Measurements from ENCODE around the gene ADAM10. TPM values are rescaled to one million over a fixed set of nuclear protein-coding genes. Genes with fewer than 3 reads are reported as not detected.
A peak's percentile ranks its signal among the peaks of the same experiment; 100 is the strongest.

Gene ADAM10
- total RNA-seq, 2 donors from 2014 or later = 78.8 to 92.8 TPM

- Mint-ChIP-seq H3K9me3 (peaks cover 7 to 20% of the 10 kb centered on the region in 2 donors), H3K27ac (no peak overlapping the region), H3K36me3 (no peaks in the 10 kb centered on the region)
- no peak for ATAC-seq
- no peak for DNase-seq (ENCODE audit: low spot score in 2 of 2)
Measured at GRCh38 chr15:58764468-58764867, 15.0 kb upstream of the ADAM10 start.

GRCh38 chr15:58762731-58763130 lies 13.2 kb upstream of the ADAM10 start:
- H3K9me3 Mint-ChIP-seq = peaks cover 7 to 15% of the 10 kb centered on the region in 2 donors
- H3K36me3 Mint-ChIP-seq = no peaks in the 10 kb centered on the region
- ATAC-seq (no peak), DNase-seq (ENCODE audit: low spot score in 2 of 2) (no peak)
- no peak overlapping the region for H3K27ac Mint-ChIP-seq

GRCh38 chr15:58762285-58762684 lies 12.8 kb upstream of the ADAM10 start:
- Mint-ChIP-seq H3K9me3 (peaks cover 7 to 15% of the 10 kb centered on the region in 2 donors), H3K36me3 (no peaks in the 10 kb centered on the region), H3K27ac (no peak overlapping the region)
- no peak for DNase-seq (ENCODE audit: low spot score in 2 of 2)
- no peak for ATAC-seq

GRCh38 chr15:58761010-58761388 lies 11.5 kb upstream of the ADAM10 start:
- ATAC-seq (no peak), DNase-seq (ENCODE audit: low spot score in 2 of 2) (no peak)
- no peak overlapping the region for H3K27ac Mint-ChIP-seq
- H3K9me3 Mint-ChIP-seq = peaks cover 7 to 15% of the 10 kb centered on the region in 2 donors
- H3K36me3 Mint-ChIP-seq = no peaks in the 10 kb centered on the region

GRCh38 chr15:58760385-58761009 lies 11.0 kb upstream of the ADAM10 start:
- Mint-ChIP-seq H3K36me3 (no peaks in the 10 kb centered on the region), H3K27ac (no peak overlapping the region), H3K9me3 (peaks cover 7 to 12% of the 10 kb centered on the region in 2 donors)
- ATAC-seq (no peak), DNase-seq (ENCODE audit: low spot score in 2 of 2) (no peak)

GRCh38 chr15:58758141-58758540 lies 8.6 kb upstream of the ADAM10 start:
- ATAC-seq (no peak), DNase-seq (ENCODE audit: low spot score in 2 of 2) (no peak)
- Mint-ChIP-seq H3K9me3 (peaks cover 0 to 3% of the 10 kb centered on the region in 2 donors), H3K27ac (no peak overlapping the region), H3K36me3 (no peaks in the 10 kb centered on the region)

- DNase-seq (ENCODE audit: low spot score in 2 of 2) = no peak
- H3K9me3 Mint-ChIP-seq = no peaks in the 10 kb centered on the region
Measured at GRCh38 chr15:58755956-58756355, 6.4 kb upstream of the ADAM10 start.

GRCh38 chr15:58755350-58755749 lies 5.8 kb upstream of the ADAM10 start:
- H3K27ac Mint-ChIP-seq = no peak overlapping the region
- DNase-seq (ENCODE audit: low spot score in 2 of 2) (no peak), ATAC-seq (no peak)
- H3K9me3 Mint-ChIP-seq = no peaks in the 10 kb centered on the region
- H3K36me3 Mint-ChIP-seq = no peaks in the 10 kb centered on the region

More at GRCh38 chr15:58755956-58756355, 6.4 kb upstream of the ADAM10 start:
- no peaks in the 10 kb centered on the region for H3K36me3 Mint-ChIP-seq
- ATAC-seq = no peak
- H3K27ac Mint-ChIP-seq = no peak overlapping the region

- DNase-seq (ENCODE audit: low spot score in 2 of 2) (no peak), ATAC-seq (no peak)
- peaks cover 11 to 17% of the 10 kb centered on the region in 2 donors for H3K36me3 Mint-ChIP-seq
- H3K9me3 Mint-ChIP-seq = no peaks in the 10 kb centered on the region
- no peak overlapping the region for H3K27ac Mint-ChIP-seq
Measured at GRCh38 chr15:58752716-58753115, 3.2 kb upstream of the ADAM10 start.

GRCh38 chr15:58748852-58749531 lies 515 bp downstream of the ADAM10 start:
- peak; percentile 29 to 33 for ATAC-seq
- Mint-ChIP-seq H3K27ac (peak overlapping the region; percentile 92 to 97), H3K9me3 (no peaks in the 10 kb centered on the region), H3K36me3 (peaks cover 11 to 17% of the 10 kb centered on the region in 2 donors)
- DNase-seq (ENCODE audit: low spot score in 2 of 2) = peak; percentile 35 to 61

GRCh38 chr15:58748040-58748851 lies 1.3 kb downstream of the ADAM10 start:
- peaks cover 11 to 17% of the 10 kb centered on the region in 2 donors for H3K36me3 Mint-ChIP-seq
- peak overlapping the region; percentile 92 to 97 for H3K27ac Mint-ChIP-seq
- H3K9me3 Mint-ChIP-seq = no peaks in the 10 kb centered on the region
- peak in 1 of 2 donors; percentile 9 for ATAC-seq
- DNase-seq (ENCODE audit: low spot score in 2 of 2) = peak in 1 of 2 donors; percentile 50

GRCh38 chr15:58746174-58746573 lies 3.3 kb downstream of the ADAM10 start:
- ATAC-seq (no peak), DNase-seq (ENCODE audit: low spot score in 2 of 2) (no peak)
- no peak overlapping the region for H3K27ac Mint-ChIP-seq
- H3K36me3 Mint-ChIP-seq = peaks cover 11 to 17% of the 10 kb centered on the region in 2 donors
- H3K9me3 Mint-ChIP-seq = no peaks in the 10 kb centered on the region

- DNase-seq (ENCODE audit: low spot score in 2 of 2) (no peak), ATAC-seq (no peak)
- H3K27ac Mint-ChIP-seq = no peak overlapping the region
- H3K9me3 Mint-ChIP-seq = no peaks in the 10 kb centered on the region
- H3K36me3 Mint-ChIP-seq = peaks cover 1 to 2% of the 10 kb centered on the region in 2 donors
Measured at GRCh38 chr15:58742819-58743502, 6.5 kb downstream of the ADAM10 start.

- ATAC-seq (peak in 1 of 2 donors; percentile 57), DNase-seq (ENCODE audit: low spot score in 2 of 2) (no peak)
- Mint-ChIP-seq H3K36me3 (no peaks in the 10 kb centered on the region), H3K9me3 (no peaks in the 10 kb centered on the region), H3K27ac (no peak overlapping the region)
Measured at GRCh38 chr15:58742022-58742813, 7.3 kb downstream of the ADAM10 start.

GRCh38 chr15:58741032-58741431 lies 8.5 kb downstream of the ADAM10 start:
- DNase-seq (ENCODE audit: low spot score in 2 of 2) (no peak), ATAC-seq (no peak)
- H3K36me3 Mint-ChIP-seq = no peaks in the 10 kb centered on the region
- H3K27ac Mint-ChIP-seq = no peak overlapping the region
- no peaks in the 10 kb centered on the region for H3K9me3 Mint-ChIP-seq

- Mint-ChIP-seq H3K36me3 (no peaks in the 10 kb centered on the region), H3K27ac (no peak overlapping the region), H3K9me3 (no peaks in the 10 kb centered on the region)
- ATAC-seq = no peak
- DNase-seq (ENCODE audit: low spot score in 2 of 2) = no peak
Measured at GRCh38 chr15:58740436-58740835, 9.1 kb downstream of the ADAM10 start.

Measured in activated naive CD4-positive, alpha-beta T cell treated with anti-CD3 and anti-CD28 coated beads, Interleukin-2, amount 50 U/mL, for 72 hours (primary cell).